GM23248 (cell line): ENCODE results near the gene ZFY.

ENCODE experiments used
- EZH2 ChIP-seq: fragments of 200-600 bp; sonication (generic); IDR thresholded peaks from 2 replicates; pipeline ENCODE4 v1.6.1; 2018; ENCODE audit warnings: antibody characterized with exemption, mild to moderate bottlenecking; ENCODE audit not compliant: insufficient read depth, poor library complexity, severe bottlenecking
- EZH2phosphoT487 ChIP-seq: fragments of 200-600 bp; sonication (generic); IDR thresholded peaks from 2 replicates; pipeline ENCODE4 v1.6.1; 2018; ENCODE audit warnings: antibody characterized with exemption, moderate library complexity, mild to moderate bottlenecking, low read depth; ENCODE audit not compliant: insufficient read depth

- TF ChIP-seq EZH2phosphoT487 (no peak), EZH2 (no peak)
These were observed 47.2 kb upstream of the ZFY start for GRCh38 chrY:2887955-2888354.
